ENCODE results near the gene ZNF143.
A peak's percentile ranks its signal among the peaks of the same experiment; 100 is the strongest.

The ZNF143 gene

GRCh38 chr11:9550191-9550628, 89.4 kb downstream of the ZNF143 start:
- no peak for DNase-seq

DNA sequence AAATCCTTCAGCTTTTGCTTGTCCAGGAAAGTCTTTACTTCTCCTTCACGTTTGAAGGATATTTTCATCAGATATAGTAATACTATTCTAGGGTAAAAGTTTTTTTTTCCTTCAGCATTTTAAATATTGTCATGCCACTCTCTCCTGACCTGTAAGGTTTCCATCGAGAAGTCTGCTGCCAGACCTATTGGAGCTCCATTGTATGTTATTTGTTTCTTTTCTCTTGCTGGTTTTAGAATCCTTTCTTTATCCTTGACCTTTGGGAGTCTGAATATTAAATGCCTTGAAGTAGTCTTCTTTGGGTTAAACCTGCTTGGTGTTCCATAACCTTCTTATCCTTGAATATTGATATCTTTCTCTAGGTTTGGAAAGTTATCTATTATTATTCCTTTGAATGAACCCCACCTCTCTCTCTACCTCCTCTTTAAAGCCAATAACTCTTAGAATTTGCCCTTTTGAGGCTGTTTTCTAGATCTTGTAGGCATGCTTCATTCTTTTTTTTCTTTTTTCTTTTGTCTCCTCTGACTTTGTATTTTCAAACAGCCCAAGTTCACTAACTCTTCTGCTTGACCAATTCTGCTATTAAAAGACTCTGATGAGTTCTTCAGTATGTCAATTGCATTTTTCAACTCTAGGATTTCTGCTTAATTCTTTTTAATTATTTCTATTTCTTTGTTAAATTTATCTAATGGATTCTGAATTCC, 100.6 kb downstream of the ZNF143 start:
- DNase-seq, result no peak

DNA sequence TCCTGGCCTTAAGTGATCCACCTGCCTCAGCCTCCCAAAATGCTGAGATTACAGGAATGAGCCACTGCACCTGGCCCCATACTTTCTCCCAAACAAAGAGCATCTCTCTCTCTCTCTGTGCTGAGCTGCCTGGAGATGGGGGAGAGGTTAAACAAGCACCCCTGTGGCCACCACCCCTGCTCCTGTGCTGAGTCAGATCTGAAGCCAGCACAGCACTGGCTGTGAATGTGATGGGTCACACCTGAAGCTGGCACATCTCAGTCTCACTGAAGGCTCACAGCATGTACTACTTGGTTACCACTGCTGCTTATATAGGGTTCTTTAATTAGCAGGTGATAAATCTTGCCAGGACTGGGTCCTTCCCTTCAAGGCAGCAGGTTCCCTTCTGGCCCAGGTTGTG, 101.9 kb downstream of the ZNF143 start:
- DNase-seq, result no peak

- DNase-seq, result no peak
Measured at GRCh38 chr11:9563196-9563730, 102.5 kb downstream of the ZNF143 start.

DNA sequence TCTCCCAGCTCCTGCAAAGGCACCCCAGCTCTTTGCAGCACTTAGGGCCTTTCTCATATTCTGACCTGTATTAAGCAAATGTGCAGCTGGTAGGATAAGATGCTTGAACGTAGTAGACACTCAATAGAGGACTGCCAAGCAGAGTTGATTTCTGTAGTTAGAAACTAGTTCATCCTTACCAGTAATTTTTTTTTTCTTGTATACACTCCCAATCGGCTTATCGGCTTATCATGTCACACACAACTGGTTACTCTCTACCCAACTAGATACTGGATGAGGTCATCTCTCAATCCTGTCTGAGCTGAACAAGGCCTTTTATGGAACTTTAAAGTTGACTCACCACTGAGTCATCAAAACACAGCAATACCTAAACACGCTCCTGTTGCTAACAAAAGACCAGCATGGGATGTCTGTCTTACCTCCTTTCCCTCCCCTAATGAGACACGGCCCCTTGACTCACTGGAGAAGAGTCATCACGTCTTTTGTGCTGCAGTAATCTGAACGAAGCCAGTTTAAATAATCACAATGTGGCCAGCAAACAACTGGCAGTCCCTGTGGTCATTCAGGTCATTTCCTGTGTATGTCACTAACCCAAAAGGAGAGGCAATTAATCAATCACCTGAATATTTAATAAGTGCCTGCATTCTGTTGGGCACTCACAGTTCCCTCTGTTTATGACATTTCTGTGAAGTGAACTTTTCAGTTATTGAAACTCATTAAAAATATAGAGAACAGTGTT, 105.2 kb downstream of the ZNF143 start:
- peak; percentile 48 for DNase-seq

DNA sequence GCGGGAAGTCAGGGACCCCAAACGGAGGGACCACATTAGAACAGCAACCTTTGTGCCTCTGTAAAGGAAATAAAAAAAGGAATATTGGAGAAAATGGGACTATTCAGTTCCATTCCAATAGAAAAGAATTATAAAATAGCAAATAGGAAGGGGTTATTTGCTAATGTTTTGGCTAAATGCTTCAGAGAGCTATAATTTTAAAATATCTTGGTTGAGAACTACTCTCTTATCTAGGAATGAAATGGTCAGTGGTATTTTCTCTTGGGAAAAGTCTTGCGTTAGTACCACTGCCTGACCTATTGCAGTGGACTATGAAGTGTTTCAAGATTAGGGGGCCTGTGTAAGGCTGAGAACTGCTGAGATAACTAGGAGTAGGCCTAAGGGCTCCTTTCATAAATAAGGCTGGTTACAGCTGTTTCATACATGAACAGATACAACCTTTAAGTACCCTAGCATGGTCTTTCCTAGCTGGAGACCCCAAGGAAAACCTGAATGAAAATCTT, 105.8 kb downstream of the ZNF143 start:
- DNase-seq, result no peak

DNA sequence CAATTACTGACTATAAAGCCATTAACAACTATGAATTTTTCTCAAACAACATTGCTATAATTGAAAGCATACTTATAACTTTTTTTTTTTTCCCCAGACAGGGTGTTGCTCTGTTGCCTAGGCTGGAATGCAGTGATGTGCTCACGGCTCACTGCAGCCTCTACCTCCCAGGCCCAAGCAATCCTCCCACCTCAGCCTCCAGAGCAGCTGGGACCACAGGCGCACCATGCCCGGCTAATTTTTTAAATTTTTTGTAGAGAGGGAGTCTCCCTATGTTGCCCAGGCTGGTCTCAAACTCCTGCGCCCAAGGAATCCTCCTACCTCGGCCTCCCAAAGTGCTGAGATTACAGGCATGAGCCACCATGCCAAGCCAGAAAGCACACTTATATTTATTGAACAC, 106.6 kb downstream of the ZNF143 start:
- DNase-seq, result no peak

DNA sequence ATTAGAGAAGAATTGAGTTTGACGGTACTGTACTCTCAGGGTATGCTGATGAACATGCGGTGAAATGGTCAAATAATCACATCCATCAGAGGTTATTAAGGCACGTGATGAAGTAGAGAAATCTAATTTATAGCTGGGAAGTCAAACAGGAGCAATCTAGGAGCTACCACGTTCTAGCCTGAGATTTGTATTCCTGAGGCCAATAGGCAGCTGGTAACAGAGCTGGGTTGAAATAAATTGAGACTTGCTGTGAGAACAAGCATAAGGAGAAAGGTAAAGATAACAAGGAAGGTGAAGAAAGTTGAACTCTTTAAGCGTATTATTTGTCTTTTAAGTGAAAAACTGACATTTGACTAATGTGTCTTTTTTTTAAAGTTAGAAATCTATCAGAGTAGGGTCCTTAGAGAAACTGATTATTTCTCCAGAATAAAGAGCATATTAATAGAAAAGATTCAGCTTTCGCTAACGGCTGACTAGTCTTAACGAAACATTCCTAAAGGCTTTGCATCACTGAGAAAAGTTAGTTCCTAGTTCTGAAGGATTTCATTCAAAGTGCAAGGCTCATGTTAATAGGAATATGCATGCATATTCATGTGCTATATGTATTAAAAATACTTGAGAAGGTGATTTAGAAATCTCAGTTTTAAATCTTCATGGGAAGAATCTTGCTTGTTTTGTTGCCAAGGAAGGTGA, 107.5 kb downstream of the ZNF143 start:
- DNase-seq, result no peak

GRCh38 chr11:9568854-9569587, 108.2 kb downstream of the ZNF143 start:
- DNase-seq, result peak; percentile 15

DNA sequence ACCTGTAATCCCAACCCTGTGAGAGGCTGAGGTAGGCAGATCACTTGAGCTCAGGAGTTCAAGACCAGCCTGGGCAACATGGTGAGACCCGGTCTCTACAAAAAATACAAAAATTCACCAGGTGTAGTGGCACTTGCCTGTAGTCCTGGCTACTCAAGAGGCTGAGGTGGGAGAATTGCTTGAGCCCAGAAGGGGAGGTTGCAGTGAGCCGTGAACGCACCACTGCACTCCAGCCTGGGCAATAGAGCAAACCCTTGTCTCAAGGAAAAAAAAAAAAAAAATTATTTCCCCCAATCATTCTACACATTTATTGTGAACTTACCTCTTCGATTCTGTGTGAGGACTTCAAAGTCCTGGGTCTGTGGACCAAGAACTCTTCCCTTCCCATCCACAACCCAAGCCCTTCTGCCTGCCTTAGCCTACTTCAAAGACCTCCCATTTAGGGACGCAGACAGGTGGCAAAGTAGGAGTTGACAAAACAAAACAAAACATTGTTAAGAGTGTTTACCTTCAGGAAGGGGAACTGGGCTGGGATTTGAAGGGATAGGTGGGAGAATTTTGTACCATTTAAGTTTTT, 108.9 kb downstream of the ZNF143 start:
- DNase-seq, result no peak

DNA sequence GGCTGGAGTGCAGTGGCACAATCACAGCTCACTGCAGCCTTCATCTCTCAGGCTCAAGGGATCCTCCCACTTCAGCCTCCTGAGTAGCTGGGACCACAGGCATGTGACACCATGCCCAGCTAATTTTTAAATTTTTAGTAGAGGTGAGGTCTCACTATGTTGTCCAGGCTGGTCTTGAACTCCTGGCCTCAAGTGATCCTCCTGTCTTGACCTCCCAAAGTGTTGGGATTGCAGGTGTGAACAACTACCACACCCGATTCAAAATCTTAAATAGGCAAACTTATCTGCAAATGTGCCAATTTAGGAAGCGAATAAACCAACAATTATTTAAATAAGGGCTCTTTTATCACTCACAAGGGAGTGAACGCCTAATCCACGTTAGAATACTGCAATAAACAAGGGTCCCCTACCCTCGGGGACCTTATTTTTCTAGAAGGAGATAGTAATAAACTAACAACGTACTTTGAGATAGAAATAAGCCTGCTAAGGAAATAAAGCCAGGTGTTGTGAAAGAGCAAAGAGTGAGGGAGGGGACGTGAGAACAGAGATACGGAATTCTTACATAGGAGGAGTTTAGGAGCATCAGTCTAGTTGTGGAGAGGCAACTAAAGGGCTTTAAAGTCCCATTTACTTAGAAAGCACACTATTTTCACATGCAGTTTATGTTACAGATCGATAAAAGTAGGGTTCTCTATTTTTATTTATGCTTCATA, 109.7 kb downstream of the ZNF143 start:
- no peak for DNase-seq

GRCh38 chr11:9571071-9571762, 110.4 kb downstream of the ZNF143 start:
- DNase-seq, result no peak

GRCh38 chr11:9571763-9572115, 110.9 kb downstream of the ZNF143 start:
- DNase-seq, result no peak

DNA sequence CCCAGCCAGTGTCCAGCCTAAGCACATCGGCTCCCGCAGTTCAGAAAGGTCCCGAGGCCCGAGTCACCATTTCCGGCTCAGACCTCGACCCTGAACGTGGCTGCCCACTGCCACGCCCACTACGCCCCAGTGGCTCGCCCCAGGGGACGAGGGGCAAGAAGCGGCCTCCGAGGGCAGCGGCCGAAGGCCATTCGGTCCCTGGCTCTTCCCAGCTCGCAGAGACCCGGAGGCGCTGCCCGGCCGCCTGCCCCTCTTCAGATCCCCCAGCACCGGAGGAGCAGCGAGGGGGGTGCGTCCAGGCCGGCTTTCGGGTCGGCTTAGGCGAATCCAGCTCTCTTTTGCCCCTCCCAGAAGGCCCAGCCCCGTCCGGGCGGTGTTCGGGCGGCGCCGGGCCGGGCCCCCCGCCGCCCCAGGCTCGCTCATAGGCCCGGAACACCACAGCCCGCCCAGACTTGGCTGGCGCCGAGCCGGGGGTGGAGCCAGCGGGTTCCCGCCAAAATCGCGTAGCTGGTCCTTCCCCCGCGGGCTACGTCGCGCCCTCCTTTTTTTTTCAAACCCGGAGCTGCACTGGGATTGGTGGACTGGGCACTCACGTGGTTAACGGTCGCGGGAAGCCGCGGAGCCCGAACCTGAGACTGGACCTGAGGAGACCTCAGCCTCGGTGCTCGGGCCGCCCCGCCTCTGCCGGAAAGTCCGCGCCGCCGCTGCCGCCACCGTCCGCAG, 112.4 kb downstream of the ZNF143 start, which contains the start of gene WEE1:
Gene WEE1 (plus strand): TSS at position 619 of the 723 bp plus-strand sequence. CDS start 264 bp downstream, outside the sequence.
- peak; percentile 98 for DNase-seq

- DNase-seq, result no peak
Measured at GRCh38 chr11:9573775-9574621, 113.2 kb downstream of the ZNF143 start.

DNA sequence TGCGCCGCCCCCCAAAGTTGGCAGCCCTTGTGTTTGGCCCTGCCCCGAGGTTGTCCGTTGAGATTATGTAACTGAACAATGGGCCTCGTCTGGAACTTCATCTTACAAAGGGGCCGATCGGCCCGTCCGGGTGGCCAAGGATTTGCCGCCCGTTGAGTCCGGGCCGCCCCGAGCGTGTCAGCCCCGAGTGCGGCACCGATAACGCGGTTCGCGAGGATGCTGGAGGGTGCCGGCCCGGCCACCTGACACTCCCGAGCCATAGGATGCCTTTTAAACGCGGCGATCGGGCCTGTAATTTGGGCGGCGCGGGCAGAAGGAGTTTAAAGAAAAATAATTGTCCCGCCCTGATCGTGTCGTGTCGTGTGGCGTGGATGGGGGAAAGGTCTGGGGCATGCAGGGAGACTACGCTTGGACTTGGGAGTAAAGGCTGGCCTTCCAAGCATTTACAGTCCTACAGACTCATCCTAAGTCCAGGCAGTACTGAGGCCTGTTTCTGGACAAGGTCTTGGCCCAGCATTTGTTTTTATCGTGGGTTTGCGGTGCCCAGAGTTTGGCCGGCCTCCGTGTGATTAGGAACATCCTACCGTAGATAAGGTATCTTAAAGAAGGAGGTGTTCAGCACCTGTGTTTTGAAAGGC, 113.9 kb downstream of the ZNF143 start:
- peak; percentile 77 for DNase-seq

GRCh38 chr11:9575260-9576240, 114.7 kb downstream of the ZNF143 start:
- peak; percentile 68 for DNase-seq

Measured in retina (tissue), 1 donor.